ENCODE measurements around the gene USP36.

The USP36 gene

DNA sequence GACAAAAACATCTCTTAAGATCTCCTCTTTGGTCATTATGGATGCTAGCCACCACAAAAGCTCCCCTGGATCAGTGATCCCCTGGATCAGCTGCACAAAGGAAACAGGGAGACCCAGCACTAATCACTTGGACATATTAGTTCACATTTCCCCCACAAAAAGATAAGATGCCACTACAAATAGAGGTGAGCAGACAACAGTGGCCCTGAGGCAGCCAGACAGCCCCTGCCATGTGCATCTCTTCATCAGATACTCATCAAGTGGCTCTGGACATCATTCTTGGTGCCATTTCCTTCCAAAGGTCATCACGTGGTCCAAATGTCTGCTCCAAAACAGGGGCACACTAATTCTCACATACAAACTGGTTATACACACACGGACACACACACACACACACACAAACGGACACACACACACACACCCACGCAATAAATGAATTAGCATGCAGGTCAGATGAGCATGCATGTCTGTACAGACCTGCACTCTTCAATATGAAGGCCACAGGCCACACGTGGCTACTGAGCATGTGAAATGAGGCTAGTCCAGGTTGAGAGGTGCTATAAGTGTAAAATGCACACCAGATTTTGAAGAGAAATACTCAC is 4.1 kb downstream of the USP36 start:
- DNase-seq, result no peak

DNA sequence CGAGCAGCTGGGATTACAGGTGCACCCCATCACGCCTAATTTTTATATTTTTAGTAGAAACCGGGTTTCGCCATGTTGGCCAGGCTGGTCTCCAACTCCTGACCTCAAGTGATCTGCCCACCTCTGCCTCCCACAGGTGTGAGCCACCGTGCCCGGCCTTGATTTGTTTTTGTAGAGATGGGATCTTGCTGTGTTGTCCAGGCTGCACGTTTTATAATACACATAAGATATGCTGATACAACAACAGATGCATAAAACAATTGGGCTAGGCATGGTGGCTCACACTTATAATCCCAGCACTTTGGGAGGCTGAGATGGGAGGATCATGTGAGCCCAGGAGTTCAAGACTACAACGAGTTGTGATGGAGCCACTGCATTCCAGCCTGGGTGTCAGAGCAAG is 6.0 kb downstream of the USP36 start:
- no peak for DNase-seq

- DNase-seq, result no peak
Observed at GRCh38 chr17:78832541-78832810, 8.1 kb downstream of the USP36 start.

- DNase-seq, result no peak
Observed at GRCh38 chr17:78831688-78832540, 8.7 kb downstream of the USP36 start.

DNA sequence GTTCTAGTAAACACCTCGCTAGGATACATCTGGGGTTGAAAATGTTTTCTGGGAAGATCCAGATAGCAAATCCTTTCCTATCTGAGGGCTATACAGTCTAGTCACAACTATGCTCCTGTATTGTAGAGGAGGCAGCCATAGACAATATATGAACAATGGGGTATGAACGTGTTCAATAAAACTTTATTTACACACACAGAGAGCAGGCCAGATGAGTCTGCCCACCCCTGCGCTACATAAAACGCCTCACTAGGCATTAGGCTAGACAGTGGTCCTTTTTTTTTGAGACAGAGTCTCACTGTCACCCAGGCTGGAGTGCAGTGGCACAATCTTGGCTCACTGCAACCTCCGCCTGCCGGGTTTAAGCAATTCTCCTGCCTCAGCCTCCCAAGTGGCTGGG is 11.1 kb downstream of the USP36 start:
- no peak for DNase-seq

DNA sequence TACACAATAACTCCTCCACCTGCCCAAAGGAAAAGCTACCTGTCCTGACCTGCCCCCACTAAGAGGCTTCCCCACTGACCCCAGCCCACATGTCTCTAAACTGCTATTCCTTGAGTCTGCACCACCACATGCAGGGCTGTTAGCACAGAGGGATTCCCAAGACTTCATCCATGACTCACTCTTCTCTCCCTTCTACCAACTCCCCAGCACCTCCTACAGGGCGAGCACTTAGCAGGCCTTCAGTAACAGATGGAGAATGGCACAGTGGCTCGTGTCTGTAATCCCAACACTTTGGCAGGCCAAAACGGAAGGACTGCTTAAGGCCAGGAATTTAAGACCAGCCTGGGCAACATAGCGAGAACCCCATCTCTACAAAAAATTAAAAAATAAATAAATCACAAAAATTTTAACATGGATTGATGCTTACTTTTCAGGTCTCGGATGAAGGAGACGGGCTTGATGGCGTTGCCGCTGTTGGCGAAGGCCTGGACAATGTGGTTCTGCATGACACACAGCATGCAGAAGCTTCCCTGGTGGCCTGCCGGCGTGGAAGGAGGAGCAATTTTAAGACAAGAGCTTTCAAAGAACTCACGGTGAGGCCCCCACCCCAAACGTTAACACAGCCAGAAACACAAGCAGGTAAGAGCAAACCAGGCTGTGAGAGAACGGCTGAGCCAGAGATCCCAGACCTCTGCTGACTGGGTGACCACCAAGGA is 12.0 kb downstream of the USP36 start:
- DNase-seq, result no peak

DNA sequence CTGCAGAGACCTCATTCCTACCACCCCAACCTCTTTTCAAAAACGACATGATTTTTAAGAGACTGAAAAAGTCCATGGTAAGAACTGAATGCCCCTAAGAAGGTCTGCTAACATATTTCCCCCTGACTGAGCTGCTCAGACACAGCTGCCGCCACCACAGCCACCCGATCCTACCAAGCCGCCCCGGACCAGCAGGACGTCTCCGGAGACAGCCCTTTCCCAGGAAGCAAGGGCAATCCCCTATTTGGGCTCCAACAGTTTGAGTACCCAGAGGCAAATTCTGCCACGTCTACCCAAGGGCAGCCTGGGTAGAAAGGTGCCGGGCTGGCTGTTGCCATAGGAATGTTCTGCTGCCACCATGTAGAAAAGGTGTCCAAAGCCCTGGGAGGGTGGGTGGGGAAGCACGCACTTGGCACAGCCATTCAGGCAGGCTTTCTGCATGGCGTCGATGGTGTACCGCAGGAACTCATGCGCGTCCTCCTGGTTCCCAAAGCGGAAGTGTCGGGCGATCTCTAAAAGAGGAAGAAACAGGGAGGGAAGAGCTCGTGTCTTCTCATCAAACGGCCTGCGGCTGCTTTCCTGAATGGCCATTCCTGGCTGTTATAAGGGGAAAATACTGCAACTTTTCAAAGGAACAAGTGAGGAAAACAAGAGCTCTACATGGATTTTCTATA is 13.6 kb downstream of the USP36 start:
- DNase-seq, result no peak

- no peak for DNase-seq
Observed at GRCh38 chr17:78826421-78826820, 14.2 kb downstream of the USP36 start.

GRCh38 chr17:78825696-78826095 is 14.9 kb downstream of the USP36 start:
- DNase-seq, result no peak

DNA sequence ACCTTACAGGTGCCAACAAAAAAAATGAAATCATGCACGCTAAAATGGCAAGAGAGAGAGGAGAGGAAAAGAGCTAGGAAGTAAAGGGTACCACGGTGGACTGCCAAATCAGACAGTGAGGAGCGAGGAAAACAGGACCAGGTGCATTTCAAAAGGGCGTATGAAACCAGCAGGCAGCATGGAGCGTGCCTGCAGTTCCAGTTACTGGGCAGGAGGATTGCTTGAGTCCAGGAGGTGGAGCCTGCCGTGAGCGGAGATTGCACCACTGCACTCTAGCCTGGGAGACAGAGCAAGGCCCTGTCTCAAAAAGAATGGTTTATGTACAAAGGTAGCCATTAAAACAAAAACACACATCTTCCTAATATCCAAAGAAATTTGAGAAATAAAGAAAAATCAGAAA is 16.4 kb downstream of the USP36 start:
- DNase-seq, result no peak

GRCh38 chr17:78823282-78824046 is 17.1 kb downstream of the USP36 start:
- DNase-seq, result no peak

GRCh38 chr17:78822552-78822951 is 18.1 kb downstream of the USP36 start:
- no peak for DNase-seq

GRCh38 chr17:78821961-78822360 is 18.7 kb downstream of the USP36 start:
- no peak for DNase-seq

- no peak for DNase-seq
Observed at GRCh38 chr17:78820841-78821240, 19.8 kb downstream of the USP36 start.

DNA sequence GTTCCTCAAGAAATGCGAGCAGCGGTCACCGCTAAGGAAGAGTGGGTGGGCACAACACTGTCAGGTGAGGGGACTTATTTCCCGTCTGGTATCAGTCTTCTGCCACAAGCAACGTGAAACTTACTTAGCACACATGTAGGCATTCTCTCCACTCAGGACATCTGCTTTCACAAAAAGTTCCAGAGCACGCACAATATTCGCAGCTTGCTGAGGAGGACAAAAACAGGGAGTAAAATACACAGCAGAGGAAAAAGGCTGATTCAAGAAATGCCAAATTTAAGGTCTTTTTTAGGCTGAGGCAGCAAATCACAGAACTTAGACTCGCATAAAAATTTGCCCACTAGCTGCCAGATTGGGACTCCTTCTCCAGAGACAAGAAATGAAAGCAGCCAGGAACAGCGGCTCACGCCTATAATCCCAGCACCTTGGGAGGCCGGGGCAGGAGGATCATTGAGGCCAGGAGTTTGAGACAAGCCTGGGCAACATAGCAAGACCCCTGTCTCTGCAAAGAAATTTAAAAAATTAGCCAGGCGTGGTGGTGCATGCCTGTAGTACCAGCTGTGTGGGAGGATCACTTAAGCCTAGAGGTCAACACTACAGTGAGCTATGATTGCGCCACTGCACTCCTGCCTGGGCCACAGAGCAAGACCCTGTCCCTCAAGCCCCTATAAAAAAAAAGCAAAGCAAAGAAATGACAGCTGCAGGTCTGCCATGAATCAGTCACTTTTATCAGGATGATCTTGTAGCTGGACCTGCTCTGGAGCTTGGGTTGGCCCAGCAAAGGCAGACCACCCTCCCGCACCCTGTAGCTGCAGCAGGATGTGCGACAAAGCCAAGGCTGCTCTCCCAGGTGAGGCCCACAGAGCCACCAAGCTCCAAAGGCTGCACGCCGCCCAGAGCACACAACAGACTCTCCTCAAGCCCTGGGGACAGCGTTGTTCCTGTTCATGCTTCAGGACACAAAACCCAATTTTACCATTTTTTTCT is 20.5 kb downstream of the USP36 start:
- DNase-seq, result no peak

DNA sequence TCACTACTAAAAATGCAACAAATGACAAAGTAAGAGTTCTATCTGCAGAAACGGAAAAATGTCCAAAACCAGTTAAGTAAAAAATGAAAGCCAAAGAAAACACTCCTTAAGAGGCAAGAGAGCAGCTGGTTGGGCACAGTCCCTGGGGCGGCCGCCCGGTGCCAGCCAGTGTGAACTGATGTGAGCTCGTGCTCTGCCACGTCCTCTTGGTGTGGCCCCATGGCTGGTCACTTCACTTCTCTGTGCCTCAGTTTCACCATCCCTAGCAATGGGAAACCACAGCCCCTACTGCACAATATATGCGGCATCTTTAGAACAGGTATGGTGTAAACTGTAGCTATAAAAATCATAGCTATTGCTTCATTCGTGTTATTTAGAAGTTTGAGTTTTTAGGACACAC is 21.2 kb downstream of the USP36 start:
- DNase-seq, result no peak

DNA sequence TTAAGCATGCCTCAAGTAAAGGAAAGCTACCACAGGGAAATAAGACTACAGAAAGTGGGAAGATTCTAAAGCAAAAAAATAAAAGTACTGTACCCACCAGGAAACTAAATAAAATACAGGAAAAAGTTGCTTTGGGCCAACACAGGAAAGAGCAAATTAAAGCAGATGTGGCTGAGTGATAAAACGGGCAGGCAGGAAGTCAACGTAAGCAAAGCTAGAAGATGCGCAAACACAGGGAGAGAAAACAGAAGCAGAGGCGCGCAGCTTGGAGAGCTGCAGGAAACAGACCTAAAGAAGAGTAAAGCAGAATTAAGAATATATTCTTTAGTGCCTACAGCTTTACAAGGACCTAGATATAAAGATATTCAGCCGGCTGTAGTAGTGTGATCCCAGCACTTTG is 21.7 kb downstream of the USP36 start:
- DNase-seq, result no peak

GRCh38 chr17:78818152-78818846 is 22.3 kb downstream of the USP36 start:
- DNase-seq, result no peak

DNA sequence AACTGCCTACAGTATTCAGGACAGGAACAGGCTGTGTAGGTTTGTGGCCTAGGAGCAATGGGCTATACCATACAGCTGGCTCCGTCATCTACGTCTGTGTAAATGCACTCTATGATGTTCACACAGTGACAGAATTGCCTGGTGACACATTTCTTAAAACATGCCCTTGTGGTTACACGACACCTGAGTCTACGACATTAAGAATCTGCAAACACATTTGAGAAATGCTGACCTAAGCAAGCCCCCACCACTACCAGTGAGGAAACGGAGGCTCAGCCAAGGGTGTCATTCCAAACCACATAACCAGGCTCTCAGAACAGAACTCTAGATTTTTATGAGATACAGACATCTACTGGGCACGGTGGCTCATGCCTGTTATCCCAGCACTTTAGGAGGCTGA is 23.5 kb downstream of the USP36 start:
- DNase-seq, result no peak

- DNase-seq, result no peak
Observed at GRCh38 chr17:78815696-78816095, 24.9 kb downstream of the USP36 start.

DNA sequence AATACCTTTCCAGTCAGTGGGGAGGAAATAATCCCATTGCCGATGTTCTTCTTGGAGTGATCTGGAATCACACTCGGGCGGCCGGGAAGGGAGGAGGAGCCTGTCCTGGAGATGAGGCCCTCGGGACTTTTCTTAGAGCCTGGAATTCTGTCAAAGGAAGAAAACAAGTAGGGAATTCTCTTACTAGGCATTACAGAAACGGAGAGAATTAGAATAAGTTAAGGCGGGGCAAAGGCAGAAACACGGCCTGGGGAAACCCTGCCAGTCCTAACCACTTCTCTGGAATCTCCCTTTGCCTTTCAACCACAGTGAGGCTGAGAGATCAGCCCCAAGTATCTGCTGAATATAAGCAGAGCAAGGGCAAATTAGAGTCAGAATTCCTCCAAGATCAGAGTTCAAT is 27.8 kb downstream of the USP36 start:
- no peak for DNase-seq

All from NCI-H1092 (cell line).